ENCODE data around the gene FIGNL2.

DNA sequence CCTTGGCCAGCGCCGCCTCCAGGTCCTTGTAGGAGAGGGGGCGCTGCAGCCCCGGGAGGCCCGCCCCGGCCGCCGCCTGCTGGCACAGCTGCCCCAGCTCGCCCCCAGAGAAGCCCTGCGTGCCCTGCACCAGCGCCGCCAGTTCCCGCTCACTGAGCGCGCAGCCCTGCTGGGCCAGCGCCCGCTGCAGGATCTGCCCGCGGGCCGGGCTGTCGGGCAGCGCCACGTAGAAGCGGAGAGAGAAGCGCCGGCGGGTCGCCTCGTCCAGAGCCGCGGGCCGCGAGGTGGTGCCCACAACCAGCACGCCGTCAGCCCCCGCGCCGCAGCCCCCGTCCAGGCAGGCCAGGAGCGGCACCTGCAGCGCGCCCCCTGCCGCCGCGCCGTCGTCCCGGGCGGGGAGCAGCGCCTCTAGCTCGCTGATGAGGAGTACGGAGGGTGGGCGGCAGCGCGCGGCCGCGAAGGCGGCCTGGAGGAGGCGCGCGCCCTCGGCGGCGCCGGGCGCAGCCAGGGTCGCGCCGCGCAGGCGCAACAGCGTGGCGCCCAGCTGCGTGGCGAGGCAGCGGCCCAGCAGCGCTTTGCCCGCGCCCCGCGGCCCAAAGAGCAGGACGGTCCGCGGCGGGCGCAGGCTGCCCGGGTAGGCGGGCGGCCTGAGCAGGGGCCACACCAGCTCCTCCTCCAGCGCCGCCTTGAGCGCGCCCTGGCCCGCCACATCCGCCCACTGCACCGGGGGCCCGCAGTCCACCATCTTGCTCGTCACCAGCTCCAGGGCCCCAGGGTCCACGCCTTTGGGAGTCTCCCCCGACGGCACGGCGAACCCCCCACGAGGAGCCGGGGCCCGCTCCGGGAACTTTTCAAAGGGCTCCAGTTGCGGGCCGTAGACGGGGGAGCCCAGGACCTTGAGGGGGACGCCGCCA lies 27.7 kb downstream of the FIGNL2 start:
- TF ChIP-seq, protein P1, sequence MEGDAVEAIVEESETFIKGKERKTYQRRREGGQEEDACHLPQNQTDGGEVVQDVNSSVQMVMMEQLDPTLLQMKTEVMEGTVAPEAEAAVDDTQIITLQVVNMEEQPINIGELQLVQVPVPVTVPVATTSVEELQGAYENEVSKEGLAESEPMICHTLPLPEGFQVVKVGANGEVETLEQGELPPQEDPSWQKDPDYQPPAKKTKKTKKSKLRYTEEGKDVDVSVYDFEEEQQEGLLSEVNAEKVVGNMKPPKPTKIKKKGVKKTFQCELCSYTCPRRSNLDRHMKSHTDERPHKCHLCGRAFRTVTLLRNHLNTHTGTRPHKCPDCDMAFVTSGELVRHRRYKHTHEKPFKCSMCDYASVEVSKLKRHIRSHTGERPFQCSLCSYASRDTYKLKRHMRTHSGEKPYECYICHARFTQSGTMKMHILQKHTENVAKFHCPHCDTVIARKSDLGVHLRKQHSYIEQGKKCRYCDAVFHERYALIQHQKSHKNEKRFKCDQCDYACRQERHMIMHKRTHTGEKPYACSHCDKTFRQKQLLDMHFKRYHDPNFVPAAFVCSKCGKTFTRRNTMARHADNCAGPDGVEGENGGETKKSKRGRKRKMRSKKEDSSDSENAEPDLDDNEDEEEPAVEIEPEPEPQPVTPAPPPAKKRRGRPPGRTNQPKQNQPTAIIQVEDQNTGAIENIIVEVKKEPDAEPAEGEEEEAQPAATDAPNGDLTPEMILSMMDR (conservative IDR thresholded peaks at IDR 0.05; ENCODE audit: low read depth in 2 of 2) = peak; percentile 36 to 73; a peak in 3 of 4 replicates
- TF ChIP-seq EZH2 (IDR thresholded peaks at IDR 0.05; ENCODE audit: low read depth, unreplicated experiment) = no peak
